ENCODE measurements around the gene MAGI1. TPM values are rescaled to one million over a fixed set of nuclear protein-coding genes. Genes with fewer than 3 reads are reported as not detected.

The MAGI1 gene
- polyA plus RNA-seq, 3 donors: not detected

DNA sequence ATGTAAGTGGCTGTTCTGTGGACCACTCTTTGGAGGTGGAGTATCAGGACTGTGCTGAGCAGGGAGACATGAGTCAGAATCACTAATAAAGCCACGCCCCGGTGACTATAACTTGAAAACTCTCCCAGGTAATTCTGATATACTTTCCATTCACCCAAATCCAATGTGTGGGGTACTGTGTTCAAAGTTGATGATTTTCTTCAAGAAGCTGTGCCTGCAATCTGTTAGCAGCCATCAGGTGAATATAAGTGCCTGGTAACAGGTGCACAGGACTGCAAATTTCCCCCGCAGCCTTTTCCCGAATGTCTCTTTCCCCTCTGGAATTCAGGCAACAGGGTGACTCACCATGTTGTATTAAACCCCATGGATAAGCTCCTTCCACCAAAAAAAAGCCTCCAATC, 17.0 kb downstream of the MAGI1 start:
- Mint-ChIP-seq H3K4me1 (no peaks in the 10 kb centered on the region), H3K36me3 (no peaks in the 10 kb centered on the region), H3K4me3 (no peak overlapping the region), H3K9me3 (peaks cover 0 to 1% (median 0%) of the 10 kb centered on the region in 7 donors), H3K27ac (no peak overlapping the region), H3K27me3 (ENCODE audit: low read depth in 3 of 3) (peaks cover 0 to 3% (median 0%) of the 10 kb centered on the region in 3 donors)
- Histone ChIP-seq H3K4me3 (replicated peaks in 1 of 3; ENCODE audit: low read depth in 2 of 3, low read length in 3 of 3) (no peak overlapping the region), H3K9me3 (replicated peaks in 1 of 2; ENCODE audit: control insufficient read depth in 1 of 2, insufficient read depth in 1 of 2, low read length in 2 of 2) (no peaks in the 10 kb centered on the region), H3K9ac (ENCODE audit: insufficient read depth, low read length, poor library complexity, severe bottlenecking) (no peak overlapping the region), H3K79me2 (ENCODE audit: insufficient read depth, low read length) (no peaks in the 10 kb centered on the region), H3K27ac (ENCODE audit: low read depth in 1 of 2, low read length in 2 of 2) (no peak overlapping the region), H3K4me2 (replicated peaks; ENCODE audit: extremely low read depth, low read length, poor library complexity, severe bottlenecking) (no peak overlapping the region), H4K20me1 (ENCODE audit: insufficient read depth, low read length) (no peaks in the 10 kb centered on the region), H3K27me3 (ENCODE audit: control insufficient read depth in 2 of 2, insufficient read depth in 2 of 2, low read length in 2 of 2) (no peaks in the 10 kb centered on the region), H3K36me3 (replicated peaks in 1 of 2; ENCODE audit: control insufficient read depth in 1 of 2, insufficient read depth in 2 of 2, low read length in 2 of 2) (no peaks in the 10 kb centered on the region), H2AFZ (ENCODE audit: insufficient read depth, low read depth, low read length, poor library complexity, severe bottlenecking) (no peak overlapping the region), H3K4me1 (ENCODE audit: control insufficient read depth in 1 of 2, insufficient read depth in 2 of 2, low read length in 2 of 2) (no peaks in the 10 kb centered on the region)
- DNase-seq: no peak
- TF ChIP-seq CTCF (IDR thresholded peaks at IDR 0.05): no peak
- intact Hi-C loops (cut with micrococcal nuclease): no loop called here
- WGBS (ENCODE audit: insufficient coverage): no CpG with 5 or more reads among the region's 4 CpGs

- whole genome bisulfite sequencing (ENCODE audit: insufficient coverage): 85% methylated on average over 8 of the region's 8 CpGs
Observed at GRCh38 chr3:66019896-66020295, 18.8 kb downstream of the MAGI1 start.

More at GRCh38 chr3:66019896-66020295, 18.8 kb downstream of the MAGI1 start:
- Histone ChIP-seq H3K9me3 (replicated peaks in 1 of 2; ENCODE audit: control insufficient read depth in 1 of 2, insufficient read depth in 1 of 2, low read length in 2 of 2) (no peaks in the 10 kb centered on the region), H3K9ac (ENCODE audit: insufficient read depth, low read length, poor library complexity, severe bottlenecking) (no peak overlapping the region), H4K20me1 (ENCODE audit: insufficient read depth, low read length) (no peaks in the 10 kb centered on the region), H3K27ac (ENCODE audit: low read depth in 1 of 2, low read length in 2 of 2) (no peak overlapping the region), H2AFZ (ENCODE audit: insufficient read depth, low read depth, low read length, poor library complexity, severe bottlenecking) (no peak overlapping the region), H3K79me2 (ENCODE audit: insufficient read depth, low read length) (no peaks in the 10 kb centered on the region), H3K27me3 (ENCODE audit: control insufficient read depth in 2 of 2, insufficient read depth in 2 of 2, low read length in 2 of 2) (no peaks in the 10 kb centered on the region), H3K36me3 (replicated peaks in 1 of 2; ENCODE audit: control insufficient read depth in 1 of 2, insufficient read depth in 2 of 2, low read length in 2 of 2) (no peaks in the 10 kb centered on the region), H3K4me2 (replicated peaks; ENCODE audit: extremely low read depth, low read length, poor library complexity, severe bottlenecking) (no peak overlapping the region), H3K4me3 (replicated peaks in 1 of 3; ENCODE audit: low read depth in 2 of 3, low read length in 3 of 3) (no peak overlapping the region), H3K4me1 (ENCODE audit: control insufficient read depth in 1 of 2, insufficient read depth in 2 of 2, low read length in 2 of 2) (no peaks in the 10 kb centered on the region)
- Mint-ChIP-seq H3K36me3 (no peaks in the 10 kb centered on the region), H3K4me1 (no peaks in the 10 kb centered on the region), H3K27me3 (ENCODE audit: low read depth in 3 of 3) (peaks cover 0 to 3% (median 0%) of the 10 kb centered on the region in 3 donors), H3K27ac (no peak overlapping the region), H3K4me3 (no peak overlapping the region), H3K9me3 (peaks cover 0 to 1% (median 0%) of the 10 kb centered on the region in 7 donors)
- no peak for TF ChIP-seq CTCF (IDR thresholded peaks at IDR 0.05)
- DNase-seq: no peak
- intact Hi-C loops (cut with micrococcal nuclease): no loop called here

Data from CD14-positive monocyte (primary cell).